T1000 (cell line): ENCODE results near the gene ZBTB32.

Source experiments
- DNase-seq: peaks from one replicate; lab custom pipeline; 2025; ENCODE audit warnings: mixed read lengths; lab: John Stamatoyannopoulos, UW

ZBTB32 gene

GRCh38 chr19:35736913-35737886 is 32.8 kb downstream of the ZBTB32 start:
- peak; percentile 17 for DNase-seq

DNA sequence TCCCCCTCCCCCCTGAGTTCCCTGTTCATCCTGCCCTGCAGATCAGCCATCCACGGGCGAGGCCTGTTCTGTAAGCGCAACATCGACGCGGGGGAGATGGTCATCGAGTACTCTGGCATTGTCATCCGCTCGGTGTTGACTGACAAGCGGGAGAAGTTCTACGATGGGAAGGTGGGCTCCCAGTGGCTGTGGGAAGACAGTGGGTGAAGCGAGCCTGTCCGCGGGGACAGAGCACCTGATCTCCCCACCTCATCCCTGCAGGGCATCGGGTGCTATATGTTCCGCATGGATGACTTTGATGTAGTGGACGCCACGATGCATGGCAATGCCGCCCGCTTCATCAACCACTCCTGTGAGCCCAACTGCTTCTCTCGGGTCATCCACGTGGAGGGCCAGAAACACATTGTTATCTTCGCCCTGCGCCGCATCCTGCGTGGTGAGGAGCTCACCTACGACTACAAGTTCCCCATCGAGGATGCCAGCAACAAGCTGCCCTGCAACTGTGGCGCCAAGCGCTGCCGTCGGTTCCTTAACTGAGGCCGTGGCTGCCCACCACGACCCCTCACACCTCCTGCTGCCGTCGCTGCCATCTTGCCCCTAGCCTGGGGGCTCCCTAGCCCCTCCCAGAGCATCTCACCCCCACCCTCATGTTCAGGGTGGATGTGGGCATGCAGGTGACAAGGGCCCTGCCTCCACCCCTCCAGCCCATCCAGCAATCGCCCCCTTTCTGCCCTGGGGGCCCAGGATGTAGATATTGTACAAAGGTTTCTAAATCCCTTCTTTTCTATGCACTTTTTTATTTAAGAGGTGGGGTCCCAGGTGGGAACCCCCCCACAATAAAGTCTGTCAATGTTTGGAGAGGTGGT is 33.9 kb downstream of the ZBTB32 start:
- DNase-seq: no peak

- DNase-seq: no peak
Measured at GRCh38 chr19:35738887-35739229, 34.5 kb downstream of the ZBTB32 start.

- DNase-seq: no peak
Measured at GRCh38 chr19:35739275-35740107, 35.1 kb downstream of the ZBTB32 start.

DNA sequence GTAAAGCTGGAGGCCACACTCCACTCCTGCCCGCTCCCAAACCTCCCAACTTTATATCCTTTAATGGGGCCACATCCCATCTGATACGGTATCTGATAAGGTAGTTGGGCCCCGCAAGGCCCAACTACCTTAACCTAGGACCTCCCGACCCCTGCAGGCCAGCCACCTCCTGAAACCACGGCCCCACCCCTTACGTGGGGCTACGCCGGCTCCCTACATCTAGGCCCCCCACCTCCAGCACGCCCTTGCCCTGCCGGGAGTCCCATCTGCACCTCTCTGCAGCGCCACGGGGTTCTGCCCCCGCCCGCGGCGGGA is 35.7 kb downstream of the ZBTB32 start:
- DNase-seq: no peak

GRCh38 chr19:35740423-35741202 is 36.3 kb downstream of the ZBTB32 start:
- DNase-seq: peak; percentile 96

GRCh38 chr19:35741203-35741515 is 36.8 kb downstream of the ZBTB32 start:
- no peak for DNase-seq

DNA sequence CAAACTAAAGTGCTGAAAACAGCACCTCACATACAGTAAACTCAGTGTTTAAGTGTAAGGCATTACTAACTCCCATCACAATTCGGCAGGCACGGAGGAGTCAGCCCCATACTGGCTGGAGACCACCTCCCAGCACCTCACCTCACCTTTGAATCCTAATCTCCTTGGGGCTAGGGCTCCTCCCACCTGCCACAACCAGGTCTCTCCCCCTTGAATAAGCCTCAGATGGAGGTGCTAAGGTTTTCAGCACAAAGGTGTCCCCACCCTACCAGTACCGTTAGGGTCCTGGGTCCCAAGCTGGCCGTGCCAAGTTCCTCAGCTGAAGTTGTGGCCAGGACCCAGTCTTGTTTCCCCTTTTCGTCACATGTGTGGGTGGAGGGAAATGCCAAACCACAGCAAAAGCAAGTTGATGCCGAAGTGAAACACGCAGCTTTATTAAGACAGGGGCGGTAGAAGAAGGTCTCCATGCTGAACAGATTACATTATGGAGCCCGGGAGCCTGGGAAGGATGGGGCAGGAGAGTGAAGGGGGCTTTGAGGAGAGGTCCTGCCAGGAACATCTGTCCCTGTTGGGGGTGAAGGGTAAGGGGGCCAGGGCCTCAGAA is 37.9 kb downstream of the ZBTB32 start, which contains the start of gene IGFLR1:
Gene IGFLR1 (minus strand): TSS at position 332 of the 604 bp plus-strand sequence. CDS start 1,272 bp downstream, outside the sequence.
- DNase-seq: no peak

DNA sequence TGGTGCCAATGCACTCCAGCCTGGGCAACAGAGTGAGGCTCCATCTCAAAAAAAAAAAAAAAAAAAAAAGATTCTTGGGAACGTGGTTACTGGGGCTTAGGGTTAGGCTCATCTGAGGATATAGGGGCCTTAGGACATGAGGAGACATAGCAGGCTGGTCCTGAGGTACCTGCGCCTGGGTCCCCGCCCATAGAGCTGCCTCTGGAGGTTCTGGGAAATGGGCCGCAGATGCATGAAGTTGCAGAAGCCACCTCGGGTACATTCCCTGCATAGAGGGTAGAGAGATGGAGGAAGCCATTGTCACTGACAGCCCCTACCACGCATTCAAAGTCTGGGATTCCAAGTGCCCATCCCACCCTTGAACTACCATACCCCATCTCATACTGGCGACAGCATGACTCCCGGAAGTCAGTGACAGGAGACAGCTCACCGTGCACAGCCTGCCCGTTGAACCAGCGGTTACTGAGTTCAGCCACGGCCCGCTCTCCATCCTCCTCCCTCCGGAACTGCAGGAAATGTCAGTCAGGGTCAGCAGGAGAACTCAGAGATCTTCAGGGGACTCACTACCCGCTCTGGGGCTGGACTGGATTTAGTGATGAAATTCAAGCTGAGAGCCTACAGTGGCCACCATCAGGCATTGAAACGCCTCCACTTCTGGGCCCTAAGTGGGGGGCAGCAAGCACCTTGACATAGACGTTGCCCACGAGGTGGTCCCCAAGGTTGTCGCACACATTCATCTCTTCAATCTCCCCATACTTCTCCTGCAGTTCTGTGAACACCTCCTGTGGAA is 39.5 kb downstream of the ZBTB32 start:
- no peak for DNase-seq

DNA sequence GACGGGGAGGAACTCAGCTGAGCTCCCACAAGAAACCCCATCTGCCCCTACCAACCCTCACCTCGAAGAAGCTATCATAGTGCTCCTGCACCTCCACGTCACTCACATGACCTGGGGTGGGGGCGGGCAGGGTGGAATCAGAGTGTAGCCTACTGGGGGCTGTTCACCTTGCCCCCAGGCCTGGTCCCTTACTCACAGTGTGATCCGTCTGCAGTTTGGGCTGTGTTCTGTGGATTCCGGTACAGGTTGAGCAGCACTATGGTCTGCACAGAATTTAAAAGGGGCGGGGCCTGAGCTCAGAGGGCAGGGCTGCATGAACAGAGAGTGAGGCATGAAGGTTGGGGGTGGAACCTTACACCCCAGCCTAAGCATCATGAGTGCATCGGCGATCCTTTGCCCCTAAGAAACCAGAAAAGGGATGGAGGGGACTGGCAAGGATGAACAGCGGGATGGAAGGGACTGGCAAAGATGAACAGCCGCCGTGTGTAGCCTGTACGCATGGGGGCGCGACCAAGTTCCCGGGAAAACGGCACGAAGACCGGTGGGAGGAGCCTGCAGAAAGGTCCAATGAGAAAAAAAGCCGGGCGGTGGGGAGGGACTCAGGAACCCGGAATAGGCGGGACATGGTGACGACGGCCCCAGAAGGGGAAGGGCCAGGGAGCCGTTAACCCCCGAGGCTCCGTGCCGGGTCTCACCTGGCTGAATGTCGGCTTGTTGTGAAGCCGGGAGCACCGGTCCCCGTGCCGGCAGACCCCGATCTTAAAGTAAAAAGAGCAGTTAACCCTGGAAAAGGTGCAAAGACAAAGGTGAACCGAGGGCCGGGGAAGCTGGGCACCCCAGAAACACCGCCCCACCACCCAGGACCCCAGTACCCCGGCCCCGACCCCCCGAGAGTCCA is 40.3 kb downstream of the ZBTB32 start:
- DNase-seq: peak; percentile 87

DNA sequence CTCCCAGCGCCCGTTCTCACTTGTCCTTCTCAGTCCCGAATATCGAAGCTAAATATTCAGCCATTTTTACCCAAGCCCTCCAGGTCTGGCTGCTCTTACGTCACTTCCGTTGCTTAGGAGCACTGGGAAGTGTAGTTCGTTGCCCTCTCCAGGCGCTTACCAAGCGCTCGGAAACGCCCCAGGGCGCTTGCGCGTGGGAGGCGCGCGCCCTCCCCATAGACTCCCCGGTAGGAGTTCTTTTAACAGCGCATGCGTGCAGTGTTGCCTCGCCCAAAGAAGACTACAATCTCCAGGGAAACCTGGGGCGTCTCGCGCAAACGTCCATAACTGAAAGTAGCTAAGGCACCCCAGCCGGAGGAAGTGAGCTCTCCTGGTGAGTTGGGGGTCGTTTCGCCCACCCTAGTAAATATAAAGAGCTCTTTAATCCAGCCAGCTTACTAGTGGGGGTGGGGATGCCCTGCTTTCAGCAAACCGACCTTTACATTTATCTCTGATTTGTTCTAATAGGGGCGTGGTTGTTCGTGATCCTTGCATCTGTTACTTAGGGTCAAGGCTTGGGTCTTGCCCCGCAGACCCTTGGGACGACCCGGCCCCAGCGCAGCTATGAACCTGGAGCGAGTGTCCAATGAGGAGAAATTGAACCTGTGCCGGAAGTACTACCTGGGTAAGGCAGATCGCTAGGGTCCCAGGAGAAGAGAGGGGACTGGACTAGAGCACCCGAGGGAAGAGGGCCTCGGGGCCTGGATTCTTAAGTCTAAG is 41.1 kb downstream of the ZBTB32 start, which contains the start of the genes PSENEN and U2AF1L4:
Gene PSENEN (plus strand): TSS at position 324 of the 759 bp plus-strand sequence. CDS start 280 bp downstream, at position 604.
Gene U2AF1L4 (minus strand): TSS at position 91 of the 759 bp plus-strand sequence. CDS start 27 bp downstream, at position 64.
- peak; percentile 97 for DNase-seq

DNA sequence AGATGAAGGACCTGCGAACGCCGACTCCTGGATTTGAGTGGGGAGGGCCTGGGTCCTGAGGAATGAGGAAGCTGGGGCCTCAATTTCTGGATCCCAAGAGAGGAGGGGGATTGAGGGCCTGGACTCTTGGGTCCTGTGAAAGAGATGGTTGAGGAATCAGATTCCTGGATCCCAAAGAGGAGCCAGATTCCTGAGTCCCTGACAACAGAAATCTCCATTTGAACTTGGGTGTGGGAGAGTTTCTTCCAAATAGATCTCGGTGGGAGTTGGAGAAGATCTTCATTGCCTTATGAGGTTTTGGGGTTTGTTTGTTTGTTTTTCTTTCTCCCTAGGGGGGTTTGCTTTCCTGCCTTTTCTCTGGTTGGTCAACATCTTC is 41.7 kb downstream of the ZBTB32 start:
- DNase-seq: no peak

GRCh38 chr19:35746531-35746930 is 42.2 kb downstream of the ZBTB32 start:
- DNase-seq: no peak

- DNase-seq: peak; percentile 99
Measured at GRCh38 chr19:35748106-35749020, 44.0 kb downstream of the ZBTB32 start, which contains the start of gene LIN37. Gene LIN37, plus strand, starts transcription at chr19:35748576. Its CDS starts 149 bp downstream, at chr19:35748725.

- DNase-seq: no peak
Measured at GRCh38 chr19:35750167-35750566, 45.8 kb downstream of the ZBTB32 start.

DNA sequence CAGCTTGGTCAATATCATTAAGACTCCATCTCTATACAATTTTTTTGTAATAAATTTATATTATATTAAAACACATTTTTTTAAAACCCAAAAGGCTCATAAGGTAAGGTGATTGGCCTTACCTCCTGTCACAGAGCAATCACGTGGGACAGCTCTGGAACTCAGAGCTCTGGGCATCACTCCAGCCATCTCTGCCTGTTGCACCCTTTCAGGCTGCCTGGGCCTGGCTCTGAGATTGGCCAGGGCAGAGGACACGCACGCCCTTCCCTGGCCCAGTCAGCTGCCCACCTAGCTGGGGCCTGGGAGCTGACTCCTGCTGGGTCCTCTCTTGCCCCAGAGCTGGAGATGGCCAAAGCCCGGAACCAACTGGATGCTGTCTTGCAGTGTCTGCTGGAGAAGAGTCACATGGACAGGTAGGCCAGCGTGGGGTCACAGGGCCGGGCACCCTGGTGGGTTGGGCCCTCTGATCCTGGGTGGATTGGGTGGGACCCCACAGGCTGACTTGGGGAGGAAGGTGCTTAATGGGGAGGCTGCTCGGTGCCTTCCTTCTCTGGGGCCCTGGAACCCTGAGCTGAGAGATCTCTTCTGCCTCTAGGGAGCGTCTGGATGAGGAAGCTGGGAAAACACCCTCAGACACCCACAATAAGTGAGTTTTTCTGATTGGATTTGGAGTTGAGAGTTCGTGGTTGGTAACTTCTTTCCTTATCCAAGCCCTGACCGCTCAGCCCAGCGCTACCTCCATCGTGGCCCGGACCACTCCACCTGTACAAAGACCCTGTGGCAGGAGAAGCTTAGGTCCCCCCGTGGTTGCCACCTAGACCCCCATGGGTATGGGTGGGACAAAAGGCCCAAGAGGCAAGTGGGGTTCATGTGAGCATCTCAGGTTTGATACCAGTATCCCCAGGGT is 47.7 kb downstream of the ZBTB32 start:
- no peak for DNase-seq
